Epidermal melanocyte (primary cell): ENCODE data around the gene QRICH2.
"Not testable (repeated sequence)": the region's sequence is repeated elsewhere in the genome, so short reads cannot be mapped to it uniquely, and the experiment has no call there.

Experiments used
- DNase-seq: peaks from one replicate; pipeline ENCODE4 v3.0.0; 2011; ENCODE audit warnings: low spot score; ENCODE audit not compliant: insufficient read length

QRICH2 gene

GRCh38 chr17:76267581-76268001 lies 40.5 kb downstream of the QRICH2 start:
- not testable (repeated sequence) for DNase-seq

DNA sequence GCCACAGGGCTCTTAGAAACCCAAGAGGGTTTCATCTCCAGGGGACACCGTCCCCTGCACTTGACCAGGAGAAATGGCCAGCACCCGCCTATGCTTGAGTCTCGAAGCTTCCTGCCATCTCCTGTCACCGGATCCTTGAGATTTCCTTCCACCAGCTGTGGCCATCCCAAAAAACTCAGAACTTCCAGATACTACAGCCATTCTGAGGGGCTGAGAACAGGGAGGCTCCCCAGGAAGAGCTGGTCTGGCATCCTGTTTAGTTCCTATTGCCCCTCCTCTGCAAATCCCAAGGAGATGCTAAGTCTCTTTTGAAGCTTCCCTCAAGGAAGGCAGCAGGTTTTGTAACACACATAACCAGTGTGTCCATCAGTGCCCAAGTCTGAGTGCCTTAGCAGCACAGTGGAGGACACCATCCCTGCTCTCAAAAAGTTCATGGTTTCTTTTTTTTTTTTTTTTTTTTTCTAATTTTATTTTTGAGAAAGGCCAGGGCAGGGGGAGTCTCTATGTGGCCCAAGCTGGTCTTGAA lies 41.0 kb downstream of the QRICH2 start:
- DNase-seq: no peak

DNA sequence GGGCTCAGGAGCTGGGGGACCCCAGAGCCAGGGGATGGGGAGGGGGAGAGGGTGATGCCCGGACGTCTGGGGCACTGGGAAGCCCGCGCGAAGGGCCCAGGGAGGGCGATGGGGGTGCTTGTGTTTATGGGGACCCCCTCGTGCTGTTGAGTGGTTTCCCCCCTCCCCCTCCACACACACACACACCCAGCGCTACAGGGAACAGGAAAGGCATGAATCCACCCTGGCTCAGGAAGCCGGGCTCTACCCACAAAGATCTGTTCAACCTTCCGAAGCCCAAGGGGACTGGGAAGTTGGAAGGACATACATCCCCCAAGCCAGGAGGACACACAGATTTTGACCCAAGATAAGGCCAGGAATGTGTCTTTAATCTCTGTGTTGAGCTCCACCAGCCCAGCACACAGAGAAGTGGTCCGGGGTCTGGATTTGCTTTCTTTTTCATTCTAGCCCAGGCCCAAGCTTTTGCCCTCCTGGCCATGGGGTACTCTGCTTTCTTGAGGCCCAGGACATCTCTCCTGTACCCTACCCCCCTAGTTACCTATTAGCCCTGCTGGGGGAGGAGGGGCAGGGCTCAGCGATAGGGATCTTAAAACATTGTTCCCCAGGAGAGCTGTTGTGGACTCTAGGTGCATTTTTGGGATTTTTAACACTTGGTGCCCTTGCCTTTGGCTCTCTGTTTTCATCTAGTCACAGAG lies 41.7 kb downstream of the QRICH2 start:
- no peak for DNase-seq

- no peak for DNase-seq
Observed at GRCh38 chr17:76265624-76266243, 42.3 kb downstream of the QRICH2 start.

GRCh38 chr17:76264755-76265623 lies 43.1 kb downstream of the QRICH2 start, which contains the start of gene UBALD2:
UBALD2 (plus strand) TSS chr17:76265348; CDS start chr17:76265506, 158 bp downstream.
- DNase-seq: peak; percentile 100

DNA sequence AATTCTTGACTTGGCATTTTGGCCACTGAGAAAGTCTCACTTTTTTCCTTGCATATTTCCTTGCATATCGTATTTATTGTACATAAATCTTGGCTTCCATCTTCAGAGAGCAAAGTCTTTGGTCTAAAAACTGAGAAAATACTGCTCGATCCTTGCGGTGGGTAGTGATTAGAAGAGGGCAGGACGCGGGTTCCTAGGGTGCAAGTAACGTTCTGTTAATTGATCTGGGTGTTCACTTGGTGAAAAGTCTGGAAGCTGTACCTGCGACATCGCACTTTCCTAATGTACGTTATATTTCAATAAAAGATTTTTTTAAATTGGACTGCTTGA lies 43.7 kb downstream of the QRICH2 start:
- DNase-seq: no peak

DNA sequence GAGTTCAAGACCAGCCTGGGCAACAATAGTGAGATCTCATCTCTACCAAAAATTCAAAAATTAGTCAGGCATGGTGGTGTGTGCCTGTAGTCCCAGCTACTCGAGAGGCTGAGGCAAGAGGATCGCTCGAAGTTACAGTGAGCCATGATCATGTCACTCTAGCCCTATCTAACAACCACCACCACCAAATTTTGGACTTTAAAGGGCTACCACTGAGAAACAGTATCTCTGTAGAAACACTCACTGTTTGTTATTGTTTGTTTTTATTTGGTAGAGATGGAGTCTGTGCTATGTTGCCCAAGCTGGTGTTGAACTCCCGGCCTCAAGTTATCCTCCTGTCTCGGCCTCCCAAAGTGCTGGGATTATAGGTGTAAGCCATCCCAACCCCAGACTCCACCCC lies 44.2 kb downstream of the QRICH2 start:
- DNase-seq: no peak

- DNase-seq: no peak
Observed at GRCh38 chr17:76262732-76263344, 45.2 kb downstream of the QRICH2 start.

- DNase-seq: peak; percentile 57
Observed at GRCh38 chr17:76261421-76262215, 46.5 kb downstream of the QRICH2 start.

- no peak for DNase-seq
Observed at GRCh38 chr17:76260669-76261068, 47.4 kb downstream of the QRICH2 start.

GRCh38 chr17:76260220-76260619 lies 47.9 kb downstream of the QRICH2 start:
- no peak for DNase-seq

GRCh38 chr17:76256430-76257050 lies 51.5 kb downstream of the QRICH2 start:
- DNase-seq: not testable (repeated sequence)

DNA sequence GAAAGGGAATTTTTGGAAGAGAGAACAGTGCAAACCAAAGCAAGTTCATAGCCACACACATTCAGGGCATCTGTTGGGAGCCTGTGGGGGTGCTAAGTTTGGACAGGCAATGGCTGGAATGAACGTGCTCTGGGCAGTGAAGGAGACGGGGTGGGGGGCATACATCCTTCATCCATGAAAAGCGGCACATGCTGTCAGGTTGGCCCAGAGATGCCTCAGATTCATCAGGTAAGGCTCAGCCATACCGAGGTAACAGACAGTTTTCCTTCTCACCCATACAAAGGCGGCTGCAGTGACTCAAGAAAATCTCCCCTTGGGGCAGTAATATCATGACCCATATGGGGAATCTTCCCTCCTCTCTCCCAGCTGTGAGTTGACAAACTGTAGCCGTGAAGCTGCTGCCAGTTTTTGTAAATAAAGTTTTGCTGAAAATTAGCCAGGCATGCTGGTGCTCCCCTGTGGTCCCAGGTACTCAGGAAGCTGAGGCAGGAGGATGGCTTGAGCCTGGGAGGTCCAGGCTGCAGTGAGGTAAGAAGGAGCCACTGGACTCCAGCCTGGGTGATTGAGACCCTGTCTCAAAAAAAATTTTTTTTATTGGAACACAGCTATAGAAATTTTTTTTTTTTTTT lies 52.2 kb downstream of the QRICH2 start:
- DNase-seq: no peak

- DNase-seq: no peak
Observed at GRCh38 chr17:76254275-76254674, 53.8 kb downstream of the QRICH2 start.

- DNase-seq: no peak
Observed at GRCh38 chr17:76253841-76254240, 54.2 kb downstream of the QRICH2 start.

DNA sequence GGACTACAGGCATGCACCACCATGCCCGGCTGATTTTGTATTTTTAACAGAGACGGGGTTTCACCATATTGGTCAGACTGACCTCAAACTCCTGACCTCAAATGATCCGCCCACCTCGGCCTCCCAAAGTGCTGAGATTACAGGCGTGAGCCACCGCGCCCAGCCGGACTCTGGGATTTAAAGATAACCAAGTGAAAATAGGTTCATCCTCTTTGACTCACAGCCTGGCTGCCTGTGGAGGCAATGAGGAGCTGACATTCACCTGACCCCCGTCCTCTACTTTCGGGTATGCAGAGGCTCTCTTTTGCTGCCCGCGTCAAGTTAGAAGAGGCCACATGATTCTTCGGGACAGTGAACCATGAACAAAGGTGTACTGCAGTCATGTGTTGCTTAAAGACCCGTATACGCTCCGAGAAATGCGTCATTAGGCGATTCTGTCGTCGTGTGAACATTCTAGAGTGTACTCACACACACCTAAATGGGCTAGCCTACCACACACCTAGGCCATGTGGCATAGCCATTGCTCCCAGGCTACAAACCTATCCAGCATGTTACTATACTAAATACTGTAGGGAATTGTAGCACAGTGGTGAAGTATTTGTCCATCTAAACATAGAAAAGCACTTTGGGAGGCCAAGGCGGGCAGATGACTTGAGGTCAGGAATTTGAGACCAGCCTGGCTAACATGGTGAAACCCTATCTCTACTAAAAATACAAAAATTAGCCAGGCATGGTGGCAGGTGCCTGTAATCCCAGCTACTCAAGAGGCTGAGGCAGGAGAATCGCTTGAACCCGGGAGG lies 54.9 kb downstream of the QRICH2 start:
- not testable (repeated sequence) for DNase-seq

GRCh38 chr17:76252040-76252954 lies 55.8 kb downstream of the QRICH2 start:
- DNase-seq: peak; percentile 80
